Esophagus squamous epithelium (tissue), 4 donors: ENCODE data around the gene TRIM37.

Experiments used
- POLR2A ChIP-seq, 4 donors: fragments of 450-650 bp; IDR thresholded peaks; one replicate each; pipeline ENCODE4 v1.6.1; 2017; ENCODE audit warnings: antibody characterized with exemption in 4 of 4, mild to moderate bottlenecking in 4 of 4, moderate library complexity in 3 of 4
- TF ChIP-seq, protein P1 (sequence below), 6 experiments: fragments of 450-650 bp in 4 of 6; fragments of 200-600 bp in 2 of 6; sonication (generic) in 2 of 6; IDR thresholded peaks; one replicate each; pipeline ENCODE4 v1.5.1; 2016 to 2019; ENCODE audit warnings: antibody characterized with exemption in 6 of 6, mild to moderate bottlenecking in 4 of 6, moderate library complexity in 4 of 6

GRCh38 chr17:58974354-58974753 is 132.3 kb downstream of the TRIM37 start:
- TF ChIP-seq, protein P1, sequence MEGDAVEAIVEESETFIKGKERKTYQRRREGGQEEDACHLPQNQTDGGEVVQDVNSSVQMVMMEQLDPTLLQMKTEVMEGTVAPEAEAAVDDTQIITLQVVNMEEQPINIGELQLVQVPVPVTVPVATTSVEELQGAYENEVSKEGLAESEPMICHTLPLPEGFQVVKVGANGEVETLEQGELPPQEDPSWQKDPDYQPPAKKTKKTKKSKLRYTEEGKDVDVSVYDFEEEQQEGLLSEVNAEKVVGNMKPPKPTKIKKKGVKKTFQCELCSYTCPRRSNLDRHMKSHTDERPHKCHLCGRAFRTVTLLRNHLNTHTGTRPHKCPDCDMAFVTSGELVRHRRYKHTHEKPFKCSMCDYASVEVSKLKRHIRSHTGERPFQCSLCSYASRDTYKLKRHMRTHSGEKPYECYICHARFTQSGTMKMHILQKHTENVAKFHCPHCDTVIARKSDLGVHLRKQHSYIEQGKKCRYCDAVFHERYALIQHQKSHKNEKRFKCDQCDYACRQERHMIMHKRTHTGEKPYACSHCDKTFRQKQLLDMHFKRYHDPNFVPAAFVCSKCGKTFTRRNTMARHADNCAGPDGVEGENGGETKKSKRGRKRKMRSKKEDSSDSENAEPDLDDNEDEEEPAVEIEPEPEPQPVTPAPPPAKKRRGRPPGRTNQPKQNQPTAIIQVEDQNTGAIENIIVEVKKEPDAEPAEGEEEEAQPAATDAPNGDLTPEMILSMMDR (IDR thresholded peaks at IDR 0.05), result no peak
- TF ChIP-seq POLR2A (IDR thresholded peaks at IDR 0.05), result no peak
